HG03521 (cell line): ENCODE results near the gene DCPS.
"Not testable (repeated sequence)": the region's sequence is repeated elsewhere in the genome, so short reads cannot be mapped to it uniquely, and the experiment has no call there.

Experiments
- ATAC-seq: cut with Tn5 transposase; IDR thresholded peaks from one replicate; pipeline ENCODE4 v1.9.1; 2021; ENCODE audit warnings: mild to moderate bottlenecking, moderate library complexity; ENCODE audit not compliant: unreplicated experiment

The DCPS gene

GRCh38 chr11:126357969-126358762 lies 54.3 kb downstream of the DCPS start:
- ATAC-seq, result no peak

DNA sequence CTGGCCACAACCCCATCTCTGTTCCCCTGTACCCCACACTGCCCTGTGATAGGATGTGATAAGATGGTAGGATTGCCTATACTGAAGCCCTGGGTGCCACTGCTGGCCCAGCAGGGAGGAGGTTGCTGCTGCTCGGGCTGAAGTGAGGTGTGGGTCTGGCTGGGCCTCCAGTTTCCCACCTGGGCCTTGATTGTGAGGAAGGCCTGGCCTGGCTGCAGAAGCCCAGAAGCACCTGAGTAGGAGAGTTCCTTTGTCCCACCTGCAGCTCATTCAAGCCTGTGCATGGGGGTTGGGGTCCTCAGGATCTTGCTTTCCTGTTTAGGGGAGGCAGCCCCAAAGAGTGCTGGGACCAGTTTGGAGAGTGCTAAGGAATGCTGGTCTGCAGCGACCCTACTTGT lies 54.9 kb downstream of the DCPS start:
- ATAC-seq, result no peak

- no peak for ATAC-seq
Measured at GRCh38 chr11:126359431-126360048, 55.7 kb downstream of the DCPS start.

DNA sequence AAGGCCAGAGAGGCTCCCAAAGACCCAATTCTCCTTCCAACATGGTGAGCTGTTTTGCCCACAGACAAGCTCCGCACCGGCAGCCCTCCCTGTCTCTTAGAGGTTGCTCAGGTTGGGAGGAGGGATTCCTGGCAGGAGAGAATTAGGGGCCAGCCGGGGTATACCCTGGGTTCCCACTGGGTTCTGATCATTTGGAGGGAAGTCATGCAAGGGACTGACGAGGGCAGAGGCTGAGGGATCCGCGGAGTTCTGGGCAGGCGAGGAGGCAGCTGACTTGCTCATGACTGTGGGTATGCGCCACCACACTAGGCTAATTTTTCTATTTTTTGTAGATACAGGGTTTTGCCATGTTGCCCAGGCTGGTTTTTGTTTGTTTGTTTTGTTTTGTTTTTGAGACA lies 56.2 kb downstream of the DCPS start:
- no peak for ATAC-seq

DNA sequence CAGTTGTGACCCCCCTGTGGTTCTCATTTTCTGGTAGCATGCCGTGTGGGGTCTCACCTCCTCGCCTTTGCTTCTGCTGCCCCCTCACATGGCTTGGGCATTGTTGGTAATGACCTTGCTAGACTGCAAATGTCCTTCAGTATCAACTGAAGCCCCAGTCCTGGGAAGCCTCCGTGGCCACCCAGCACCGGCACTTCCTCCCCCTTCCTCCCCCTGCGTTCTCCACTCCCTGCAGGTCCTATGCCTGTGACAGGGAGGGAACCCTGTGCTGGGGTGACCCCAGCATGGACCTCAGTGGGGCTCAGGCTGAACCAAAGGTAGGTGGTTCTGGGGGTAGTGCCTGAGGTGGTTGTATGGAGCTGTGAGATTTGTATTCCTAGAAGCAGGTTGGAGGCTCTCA lies 57.5 kb downstream of the DCPS start:
- ATAC-seq, result no peak

GRCh38 chr11:126362879-126363655 lies 59.2 kb downstream of the DCPS start:
- ATAC-seq, result no peak

GRCh38 chr11:126363706-126364248 lies 59.9 kb downstream of the DCPS start:
- ATAC-seq, result no peak

GRCh38 chr11:126364735-126365134 lies 60.9 kb downstream of the DCPS start:
- not testable (repeated sequence) for ATAC-seq

DNA sequence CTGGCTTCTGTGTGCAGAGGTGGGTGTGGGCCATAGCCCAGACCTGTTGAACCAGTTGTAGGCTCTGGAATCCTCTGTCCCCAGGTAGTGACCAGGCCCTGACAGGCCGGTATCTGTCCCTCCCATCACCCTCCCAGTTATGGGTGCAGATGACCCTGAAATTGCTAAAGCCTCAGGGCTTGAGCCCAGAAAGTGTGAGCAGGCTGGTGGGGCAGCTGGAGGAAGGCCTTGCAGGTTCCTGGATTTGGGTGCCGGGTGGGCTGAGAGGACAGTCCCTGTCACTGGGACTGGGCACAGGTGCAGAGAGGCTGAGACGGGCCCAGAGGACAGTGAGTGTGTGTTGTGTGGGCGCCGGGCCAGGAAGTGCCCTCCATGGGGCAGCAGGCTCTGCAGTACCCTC lies 61.6 kb downstream of the DCPS start:
- ATAC-seq, result not testable (repeated sequence)

DNA sequence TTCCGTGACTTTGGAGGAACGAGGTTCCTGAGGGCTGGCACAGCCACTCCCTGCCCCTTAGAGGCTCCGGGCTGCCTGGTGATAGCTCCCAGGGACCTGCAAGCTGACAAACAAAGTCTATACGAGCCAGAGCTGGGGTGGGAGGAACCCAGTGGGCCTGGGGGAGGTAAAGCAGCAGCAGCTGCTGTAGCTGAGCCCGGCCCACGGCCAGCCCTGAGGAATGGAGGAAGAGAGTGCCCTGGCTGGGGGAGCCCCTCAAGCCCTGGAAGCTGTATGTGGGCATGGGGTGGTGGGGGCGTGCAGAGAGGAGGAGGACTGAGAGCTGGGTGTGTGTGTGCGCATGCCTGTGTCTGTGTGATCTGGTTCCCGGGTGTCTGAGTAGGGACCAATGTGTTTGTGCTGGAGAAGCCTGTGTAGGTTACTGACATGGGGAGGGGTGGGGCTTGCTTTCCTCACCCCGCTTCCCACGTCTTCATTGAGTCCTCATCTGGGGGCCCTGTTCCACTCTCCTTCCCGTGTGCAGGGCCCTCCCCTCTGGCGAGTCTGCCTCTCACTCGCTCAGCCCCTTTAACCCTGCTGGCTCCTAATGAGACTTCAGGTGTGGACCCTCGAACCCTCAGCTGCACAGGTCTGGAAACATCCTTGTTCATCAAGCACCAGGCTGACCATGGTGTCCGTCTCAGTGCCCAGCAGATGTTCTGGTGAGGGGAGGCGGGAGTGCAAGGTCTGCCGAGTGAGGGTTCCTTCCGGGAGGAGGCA lies 62.4 kb downstream of the DCPS start:
- ATAC-seq, result no peak

- ATAC-seq, result not testable (repeated sequence)
Measured at GRCh38 chr11:126366823-126367654, 63.2 kb downstream of the DCPS start.

- ATAC-seq, result not testable (repeated sequence)
Measured at GRCh38 chr11:126367806-126368205, 63.9 kb downstream of the DCPS start.

DNA sequence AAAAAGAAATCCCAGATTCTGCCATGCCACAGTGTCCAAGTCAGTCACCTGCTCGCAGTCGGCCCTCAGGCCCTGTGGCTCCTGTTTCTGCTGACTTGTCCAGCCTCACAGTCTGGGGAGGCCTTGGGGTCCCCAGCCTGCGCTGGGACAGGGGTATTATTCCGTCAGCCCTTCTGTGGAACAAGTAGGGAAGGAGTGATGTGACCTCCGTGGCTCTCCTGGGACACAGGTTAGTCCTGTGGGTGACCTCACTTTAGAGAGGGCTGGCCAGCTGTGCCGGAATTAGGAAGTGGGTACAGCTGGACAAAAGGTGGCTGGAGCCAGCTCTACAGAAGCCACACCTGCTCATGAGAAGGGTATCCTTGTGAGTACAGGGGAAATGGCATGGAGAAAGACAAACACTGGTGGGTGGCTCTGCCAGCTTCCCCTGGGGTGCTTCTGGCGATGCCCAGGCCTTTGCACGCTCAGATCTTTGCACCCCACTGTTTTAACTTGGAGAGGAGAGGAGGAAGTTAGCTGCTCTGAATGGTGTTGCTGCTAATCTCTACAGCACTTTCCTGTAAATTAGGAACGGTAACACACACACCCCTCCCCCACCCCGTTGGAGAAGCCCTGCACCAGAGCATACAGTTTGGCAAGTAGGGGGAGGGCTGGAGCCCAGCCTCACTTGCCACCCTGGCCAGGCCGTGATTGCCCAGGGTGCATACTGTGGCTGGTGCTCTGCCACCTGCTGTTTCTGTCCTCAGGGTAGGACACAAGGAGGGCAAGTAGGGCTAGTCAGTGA lies 64.7 kb downstream of the DCPS start:
- ATAC-seq, result not testable (repeated sequence)

- ATAC-seq, result no peak
Measured at GRCh38 chr11:126370016-126370415, 66.2 kb downstream of the DCPS start.

DNA sequence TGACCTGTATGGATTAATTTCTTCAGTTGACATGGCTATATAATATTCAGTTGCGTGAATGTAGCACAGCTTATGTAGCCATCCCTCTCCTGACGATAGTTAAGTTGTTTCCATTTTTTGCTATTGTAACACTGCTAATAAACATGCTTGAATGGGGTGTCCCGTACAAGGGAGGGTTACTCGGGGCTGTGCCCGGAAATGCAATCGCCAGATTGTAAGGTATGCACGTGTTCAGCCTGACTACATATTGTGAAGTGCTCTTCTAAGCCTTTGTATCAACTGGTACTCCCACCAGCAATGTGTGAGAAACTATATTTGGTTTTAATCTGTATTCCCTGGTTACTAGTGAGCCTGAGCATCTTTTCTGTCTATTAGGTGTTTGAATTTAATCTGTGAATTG lies 67.7 kb downstream of the DCPS start:
- ATAC-seq, result no peak

GRCh38 chr11:126373389-126374066 lies 69.7 kb downstream of the DCPS start:
- not testable (repeated sequence) for ATAC-seq

- ATAC-seq, result not testable (repeated sequence)
Measured at GRCh38 chr11:126374562-126375300, 70.9 kb downstream of the DCPS start.

DNA sequence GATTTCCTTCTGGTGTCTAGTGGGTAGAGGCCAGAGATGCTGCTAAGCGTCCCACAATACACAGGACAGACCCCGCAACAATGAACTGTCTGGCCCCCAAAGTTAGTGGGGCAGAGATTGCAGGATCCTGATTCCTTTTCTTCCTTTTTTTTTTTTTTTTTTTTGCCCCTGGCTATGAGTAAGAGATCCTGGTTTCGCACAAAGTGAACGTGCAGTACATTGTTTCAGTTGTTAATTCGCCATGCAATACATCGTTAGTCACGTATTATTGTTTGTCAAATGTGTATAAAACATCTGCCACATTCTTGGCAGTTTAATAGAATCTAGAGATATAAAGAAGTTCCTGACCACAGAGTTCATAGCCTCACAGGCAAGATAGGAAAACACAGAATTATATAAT lies 71.9 kb downstream of the DCPS start:
- no peak for ATAC-seq
